Mucosa of descending colon (tissue), 3 donors: ENCODE data around the gene U2AF2. TPM values are rescaled to one million over a fixed set of nuclear protein-coding genes. Genes with fewer than 3 reads are reported as not detected.

Experiments used
- ATAC-seq: fragments of 200-7000 bp; cut with Tn5 transposase; one replicate; pipeline ENCODE4 v1.9.1; 2020; ENCODE audit warnings: mild to moderate bottlenecking, moderate library complexity
- DNase-seq, 3 donors: peaks; one replicate each; pipeline ENCODE4 v3.0.0-alpha.2; 2020
- H3K36me3 ChIP-seq: fragments of 200-600 bp; one replicate; pipeline ENCODE4 v1.8.0; 2021; ENCODE audit warnings: low read depth, mild to moderate bottlenecking
- H3K4me1 ChIP-seq: fragments of 200-600 bp; one replicate; pipeline ENCODE4 v1.8.0; 2021; ENCODE audit warnings: low read depth, mild to moderate bottlenecking
- H3K4me3 ChIP-seq: fragments of 200-600 bp; one replicate; pipeline ENCODE4 v1.8.0; 2021; ENCODE audit warnings: mild to moderate bottlenecking
- H3K9me3 ChIP-seq: fragments of 200-600 bp; one replicate; pipeline ENCODE4 v1.8.0; 2021; ENCODE audit warnings: mild to moderate bottlenecking
- intact Hi-C, 2 donors: fragments of 100-400 bp; cut with DNase I in 1 of 2; cut with micrococcal nuclease in 1 of 2; formaldehyde crosslinking; loops; one replicate each; pipeline versions ENCODE4 v1.11.0 to v1.11.1; 2022; cut with DNase I, micrococcal nuclease
- total RNA-seq, 3 donors: library from RNA; stranded (reverse); fragmentation: NEBNext Ultra II Directional in 2 of 3; extraction: Animal tissue kit (Norgen Biotek cat#: 25700) in 2 of 3; gene quantifications; one replicate each; pipeline versions ENCODE4 v1.2.1 to v1.2.4, GENCODE V29; 2021 to 2023
- TF ChIP-seq, protein P1 (sequence below): fragments of 200-600 bp; IDR thresholded peaks from one replicate; pipeline ENCODE4 v1.8.0; 2022; ENCODE audit warnings: antibody characterized with exemption, mild to moderate bottlenecking
- donor health status: DM: no; HTN: no; CAD: no; lungs with moderate emphysema.
- donor health status: DM: no; HTN: no; CAD: no.
- donor health status: DM: no; HTN: yes; CAD: no.

U2AF2 gene
- total RNA-seq, 3 donors from 2014 or later = 162 to 194 (median 163) TPM

DNA sequence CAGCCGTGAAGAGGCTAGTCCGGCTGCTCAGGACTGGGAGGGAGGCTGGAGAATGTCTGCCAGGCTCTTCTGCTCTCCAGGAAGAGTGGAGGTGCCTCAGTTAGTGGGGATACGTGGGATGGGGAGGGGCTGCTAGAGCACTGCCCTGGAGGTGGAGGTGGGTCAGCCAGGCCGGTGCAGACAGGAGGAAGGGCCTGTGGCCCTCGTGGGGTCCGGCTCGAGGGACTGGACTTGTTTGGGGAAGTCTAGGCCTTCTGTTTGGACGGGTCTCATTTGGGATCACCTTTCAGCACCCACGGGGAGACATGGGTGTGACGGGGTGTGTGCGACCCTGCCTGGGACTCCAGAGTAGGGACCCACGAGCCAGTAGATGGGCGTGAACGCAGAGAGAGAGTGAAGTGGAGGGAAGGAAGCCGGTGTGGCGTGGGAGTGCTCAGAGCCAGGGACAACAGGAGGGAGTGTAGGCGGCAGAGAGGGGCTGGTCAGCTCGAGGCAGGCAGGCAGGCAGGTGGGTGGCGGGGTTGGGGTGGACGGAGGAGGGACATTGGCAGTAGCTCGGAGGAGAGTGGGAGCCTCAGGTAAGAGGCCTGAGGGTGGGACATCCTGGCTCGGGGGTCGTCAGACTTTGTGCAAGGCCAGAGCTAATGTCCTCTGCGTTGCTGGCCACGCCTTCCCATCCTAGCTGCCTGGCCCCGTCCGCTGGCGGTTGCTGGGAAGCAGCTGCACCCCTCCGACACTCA lies 31.6 kb downstream of the U2AF2 start:
- Histone ChIP-seq H3K36me3 (no peaks in the 10 kb centered on the region), H3K9me3 (no peaks in the 10 kb centered on the region), H3K4me3 (no peak overlapping the region), H3K4me1 (peaks cover 75% of the 10 kb centered on the region)
- DNase-seq = peak in 2 of 3 donors; percentile 36 to 53
- intact Hi-C loops = no loop called here
- ATAC-seq = no peak
- TF ChIP-seq, protein P1, sequence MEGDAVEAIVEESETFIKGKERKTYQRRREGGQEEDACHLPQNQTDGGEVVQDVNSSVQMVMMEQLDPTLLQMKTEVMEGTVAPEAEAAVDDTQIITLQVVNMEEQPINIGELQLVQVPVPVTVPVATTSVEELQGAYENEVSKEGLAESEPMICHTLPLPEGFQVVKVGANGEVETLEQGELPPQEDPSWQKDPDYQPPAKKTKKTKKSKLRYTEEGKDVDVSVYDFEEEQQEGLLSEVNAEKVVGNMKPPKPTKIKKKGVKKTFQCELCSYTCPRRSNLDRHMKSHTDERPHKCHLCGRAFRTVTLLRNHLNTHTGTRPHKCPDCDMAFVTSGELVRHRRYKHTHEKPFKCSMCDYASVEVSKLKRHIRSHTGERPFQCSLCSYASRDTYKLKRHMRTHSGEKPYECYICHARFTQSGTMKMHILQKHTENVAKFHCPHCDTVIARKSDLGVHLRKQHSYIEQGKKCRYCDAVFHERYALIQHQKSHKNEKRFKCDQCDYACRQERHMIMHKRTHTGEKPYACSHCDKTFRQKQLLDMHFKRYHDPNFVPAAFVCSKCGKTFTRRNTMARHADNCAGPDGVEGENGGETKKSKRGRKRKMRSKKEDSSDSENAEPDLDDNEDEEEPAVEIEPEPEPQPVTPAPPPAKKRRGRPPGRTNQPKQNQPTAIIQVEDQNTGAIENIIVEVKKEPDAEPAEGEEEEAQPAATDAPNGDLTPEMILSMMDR = no peak

DNA sequence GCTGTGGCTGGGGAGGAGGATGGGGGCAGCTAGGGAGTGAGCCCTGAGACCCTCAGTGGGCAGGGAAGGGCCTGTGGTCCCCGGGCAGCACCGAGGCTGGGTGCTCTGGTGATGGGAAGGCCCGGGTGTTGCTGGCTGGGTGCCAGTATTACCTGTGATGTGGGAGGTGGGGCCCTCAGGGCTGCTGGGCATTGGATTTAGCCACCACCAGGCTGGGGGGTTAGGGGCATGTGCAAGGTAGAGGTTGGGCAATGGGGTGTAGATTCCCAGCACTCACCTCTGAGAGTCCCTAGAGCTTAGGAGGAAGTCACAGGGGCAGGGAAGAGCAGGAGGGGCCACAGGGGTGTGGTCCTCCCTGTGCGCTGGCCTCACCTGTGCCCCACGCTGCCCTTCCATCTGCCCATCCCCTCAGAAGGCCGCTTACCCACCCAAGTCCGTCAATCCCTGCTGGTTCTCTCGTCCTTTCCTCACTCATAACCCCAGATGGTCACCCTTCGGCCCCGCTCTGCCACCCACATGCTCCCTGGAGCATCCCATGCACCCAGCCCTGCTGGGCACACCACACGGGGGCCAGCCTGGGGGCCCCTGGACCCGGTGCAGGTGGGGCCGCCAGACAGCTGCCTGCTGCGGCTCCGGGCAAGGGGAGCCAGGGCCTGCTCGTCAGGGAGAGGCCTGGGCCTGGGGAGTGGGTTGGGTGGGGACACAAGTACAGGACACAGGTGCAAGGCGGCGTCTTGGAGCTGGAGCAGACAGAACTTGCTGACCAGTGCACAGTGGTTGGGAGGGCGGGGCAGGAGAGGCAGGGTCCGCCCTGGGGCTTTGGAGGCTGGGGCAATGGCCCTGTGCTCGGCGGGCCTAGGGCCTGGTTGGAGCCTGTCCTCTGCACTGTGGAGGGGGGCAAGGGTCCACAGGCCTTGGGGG lies 32.7 kb downstream of the U2AF2 start:
- intact Hi-C loops = no loop called here
- Histone ChIP-seq H3K9me3 (no peaks in the 10 kb centered on the region), H3K4me1 (peaks cover 67% of the 10 kb centered on the region), H3K4me3 (no peak overlapping the region), H3K36me3 (no peaks in the 10 kb centered on the region)
- DNase-seq = peak; percentile 71 to 87 (median 81)
- ATAC-seq = peak; percentile 38
- TF ChIP-seq, protein P1 = no peak

DNA sequence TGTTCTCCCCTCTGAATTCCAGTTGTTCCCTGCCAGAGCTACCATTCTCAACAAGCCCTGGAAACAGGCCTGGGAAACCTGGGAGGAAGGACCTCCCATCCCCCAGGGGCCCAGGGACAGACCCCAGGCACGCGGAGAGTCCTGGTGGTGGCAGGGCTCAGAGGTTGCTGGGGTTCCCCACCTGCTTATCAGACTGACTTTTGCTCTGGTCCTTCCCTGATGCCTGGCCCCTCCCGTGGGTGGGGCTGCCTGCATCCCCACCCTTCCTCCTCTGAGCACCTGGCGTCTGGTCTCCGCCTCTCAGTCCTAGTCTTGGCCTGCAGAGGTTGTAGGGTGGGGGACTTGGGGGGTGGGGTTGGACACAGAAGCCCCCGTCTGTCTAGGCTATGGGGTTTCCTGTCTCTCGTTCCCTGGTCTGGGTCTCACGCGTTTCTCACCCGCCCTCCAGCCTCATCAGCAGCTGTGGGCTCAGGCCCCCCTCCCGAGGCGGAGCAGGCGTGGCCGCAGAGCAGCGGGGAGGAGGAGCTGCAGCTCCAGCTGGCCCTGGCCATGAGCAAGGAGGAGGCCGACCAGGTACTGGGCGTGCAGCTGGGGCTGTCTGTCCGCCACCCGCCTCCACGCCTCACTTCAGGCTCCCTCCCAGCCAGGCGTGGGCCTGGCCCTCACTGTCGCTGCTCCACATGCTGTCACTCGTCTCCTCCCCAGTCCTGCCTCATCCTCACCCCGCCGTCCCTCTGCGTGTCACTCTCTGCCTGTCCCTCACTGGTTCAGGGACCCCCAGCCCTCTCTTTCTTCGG lies 33.8 kb downstream of the U2AF2 start:
- Histone ChIP-seq H3K9me3 (no peaks in the 10 kb centered on the region), H3K4me3 (no peak overlapping the region), H3K36me3 (no peaks in the 10 kb centered on the region), H3K4me1 (peaks cover 56% of the 10 kb centered on the region)
- TF ChIP-seq, protein P1 = no peak
- peak; percentile 91 to 92 (median 92) for DNase-seq
- peak; percentile 83 for ATAC-seq
- intact Hi-C loops = no loop called here

DNA sequence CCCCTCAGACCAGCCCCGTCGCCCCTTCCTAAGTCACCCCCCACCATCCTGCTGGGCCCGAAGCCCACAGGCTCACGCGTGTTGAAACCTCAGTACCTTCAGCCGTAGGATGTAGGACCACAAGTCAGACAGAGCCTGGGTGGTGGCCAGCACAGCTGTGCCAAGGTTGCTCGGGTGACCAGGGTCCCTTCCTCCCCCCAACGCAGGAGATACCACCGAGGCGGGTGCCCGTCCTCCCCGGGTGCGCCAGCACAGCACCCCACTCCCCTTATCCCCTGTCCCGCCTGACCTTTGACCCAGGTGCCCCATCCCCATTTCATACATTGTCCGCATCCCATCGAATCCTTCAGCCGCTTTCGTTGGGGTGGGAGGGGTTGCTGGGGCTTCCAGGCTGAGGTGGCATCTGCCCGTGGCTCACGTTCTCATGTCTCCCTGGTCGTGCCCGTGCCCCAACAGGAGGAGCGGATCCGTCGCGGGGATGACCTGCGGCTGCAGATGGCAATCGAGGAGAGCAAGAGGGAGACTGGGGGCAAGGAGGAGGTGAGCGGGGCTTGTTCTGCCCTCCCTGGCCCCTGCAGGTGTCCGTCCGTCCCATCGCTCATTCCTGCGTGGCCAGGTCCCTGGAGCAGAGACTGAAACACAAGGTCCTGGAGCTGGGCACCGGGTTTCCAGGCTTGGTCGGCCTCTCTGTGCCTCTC lies 34.7 kb downstream of the U2AF2 start:
- H3K4me1 ChIP-seq = peaks cover 50% of the 10 kb centered on the region
- DNase-seq (peak in 2 of 3 donors; percentile 51 to 53), ATAC-seq (no peak)
- TF ChIP-seq, protein P1 = no peak
- no peaks in the 10 kb centered on the region for H3K9me3 ChIP-seq
- no peaks in the 10 kb centered on the region for H3K36me3 ChIP-seq
- intact Hi-C loops = no loop called here
- H3K4me3 ChIP-seq = no peak overlapping the region
